Measurements from ENCODE around the gene SIRT5.

Gene SIRT5

GRCh38 chr6:13629459-13630116 is 55.2 kb downstream of the SIRT5 start:
- no peak for DNase-seq

- DNase-seq = no peak
These were observed 56.1 kb downstream of the SIRT5 start for GRCh38 chr6:13630499-13630898.

DNA sequence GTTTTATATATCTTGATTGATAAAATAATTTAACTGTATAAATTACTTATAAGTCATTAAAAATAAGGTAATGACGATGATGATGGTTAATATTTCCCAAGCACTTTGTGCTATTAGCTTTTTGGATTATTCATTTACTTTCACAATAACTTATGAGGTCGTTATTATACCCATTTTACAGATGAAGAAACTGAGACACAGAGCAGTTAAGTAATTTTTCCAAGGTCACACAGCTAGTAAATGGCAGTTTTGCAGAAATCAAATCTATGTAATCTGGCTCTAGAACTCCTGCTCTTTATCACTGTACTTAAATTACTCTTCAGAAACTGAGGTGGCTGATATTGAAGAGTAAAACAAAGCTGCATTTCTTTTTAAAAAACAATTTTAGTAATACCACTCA is 58.9 kb downstream of the SIRT5 start:
- DNase-seq = no peak

- no peak for DNase-seq
These were observed 61.7 kb downstream of the SIRT5 start for GRCh38 chr6:13635948-13636658.

GRCh38 chr6:13638014-13638413 is 63.6 kb downstream of the SIRT5 start:
- DNase-seq = no peak

GRCh38 chr6:13638626-13639025 is 64.2 kb downstream of the SIRT5 start:
- DNase-seq = no peak

GRCh38 chr6:13641315-13641714 is 66.9 kb downstream of the SIRT5 start:
- DNase-seq = no peak

DNA sequence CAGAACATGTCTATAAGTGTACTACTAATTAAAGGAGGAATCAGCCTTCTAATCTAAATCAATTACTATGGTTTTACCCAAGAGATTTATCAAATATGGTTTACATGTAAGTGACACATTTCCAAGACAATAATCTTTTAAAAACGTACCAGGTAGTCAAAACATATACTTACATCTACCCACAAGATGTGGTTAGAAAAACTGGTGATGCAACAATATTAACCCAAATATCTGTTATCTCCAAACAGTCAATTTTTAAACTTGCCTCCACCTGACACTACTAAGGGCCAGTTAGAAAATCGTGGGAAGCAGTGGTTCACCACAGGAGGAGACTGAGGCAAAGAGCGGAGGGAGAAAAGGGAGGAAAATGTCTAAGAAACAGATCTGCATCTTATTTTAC is 68.7 kb downstream of the SIRT5 start:
- no peak for DNase-seq

DNA sequence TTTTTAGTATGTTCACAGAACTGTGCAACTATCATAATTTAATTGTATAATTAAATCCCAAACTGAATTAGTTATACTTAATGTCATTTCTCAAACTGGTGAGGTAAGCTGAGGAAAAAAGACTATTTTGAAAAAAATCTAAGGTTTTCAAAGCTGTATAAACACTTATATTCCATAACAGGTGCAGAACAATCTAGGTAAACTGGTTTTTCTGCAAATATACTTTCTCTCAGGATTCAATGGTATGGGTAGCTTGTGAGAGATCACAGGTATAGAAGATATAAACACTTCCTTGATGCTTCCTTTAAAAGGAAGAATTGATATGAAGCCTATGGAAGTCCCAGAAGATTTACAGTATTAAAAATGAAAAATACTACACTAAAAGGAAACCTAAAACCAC is 74.4 kb downstream of the SIRT5 start:
- no peak for DNase-seq

DNA sequence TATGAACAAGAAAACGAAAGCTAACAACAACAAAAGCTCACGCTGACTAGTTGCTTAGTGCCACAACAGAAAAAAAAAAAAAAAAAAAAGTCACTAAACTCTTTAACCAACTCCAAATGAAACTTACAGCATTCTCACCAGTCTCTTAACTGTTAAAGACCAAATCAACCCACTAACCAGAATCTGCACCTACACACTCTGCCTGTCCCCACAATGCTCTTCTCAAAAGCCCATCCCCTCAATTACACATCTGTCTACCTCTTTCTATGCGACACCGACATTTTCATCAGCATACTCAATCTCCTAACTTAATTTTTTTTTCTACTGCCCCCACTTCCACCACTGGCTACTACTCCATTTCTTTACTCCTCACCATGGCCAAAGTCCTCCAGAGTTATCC is 75.0 kb downstream of the SIRT5 start:
- DNase-seq = no peak

DNA sequence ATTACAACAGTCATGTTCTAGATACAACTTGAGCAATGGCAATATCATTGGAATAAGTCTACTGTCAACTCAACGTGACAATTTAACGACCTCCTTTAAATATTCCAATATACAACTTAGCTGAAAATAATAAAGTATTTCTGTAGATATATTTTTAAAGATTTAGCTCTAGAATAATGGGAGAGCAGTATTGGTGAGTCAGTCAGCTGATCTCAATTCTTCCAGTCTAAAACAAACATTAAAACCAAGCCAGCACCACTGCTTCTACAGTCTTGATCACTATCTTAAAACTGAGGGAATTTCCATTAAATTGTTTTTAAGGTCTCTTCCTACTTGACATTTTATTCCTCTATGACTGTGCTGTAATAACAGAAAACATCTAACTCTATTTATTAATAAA is 78.9 kb downstream of the SIRT5 start:
- no peak for DNase-seq

GRCh38 chr6:13654496-13654895 is 80.1 kb downstream of the SIRT5 start:
- DNase-seq = no peak

GRCh38 chr6:13655700-13656099 is 81.3 kb downstream of the SIRT5 start:
- no peak for DNase-seq

DNA sequence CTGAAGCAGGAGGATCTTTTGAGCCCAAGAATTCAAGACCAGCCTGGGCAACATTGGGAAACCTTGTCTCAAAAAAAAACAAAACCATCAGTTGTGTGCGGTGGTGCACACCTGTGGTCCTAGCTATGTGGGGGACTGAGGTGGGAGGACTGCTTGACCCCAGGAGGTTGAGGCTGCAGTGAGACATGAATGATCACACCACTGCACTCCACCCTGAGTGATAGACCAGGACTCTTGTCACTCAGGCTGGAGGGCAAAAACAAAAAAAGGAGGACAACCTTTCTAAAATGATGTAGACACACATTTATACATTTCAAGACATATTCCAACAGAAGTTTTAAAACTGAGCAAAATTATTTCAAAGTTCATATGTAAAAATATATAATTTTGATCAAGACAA is 85.9 kb downstream of the SIRT5 start:
- no peak for DNase-seq

DNA sequence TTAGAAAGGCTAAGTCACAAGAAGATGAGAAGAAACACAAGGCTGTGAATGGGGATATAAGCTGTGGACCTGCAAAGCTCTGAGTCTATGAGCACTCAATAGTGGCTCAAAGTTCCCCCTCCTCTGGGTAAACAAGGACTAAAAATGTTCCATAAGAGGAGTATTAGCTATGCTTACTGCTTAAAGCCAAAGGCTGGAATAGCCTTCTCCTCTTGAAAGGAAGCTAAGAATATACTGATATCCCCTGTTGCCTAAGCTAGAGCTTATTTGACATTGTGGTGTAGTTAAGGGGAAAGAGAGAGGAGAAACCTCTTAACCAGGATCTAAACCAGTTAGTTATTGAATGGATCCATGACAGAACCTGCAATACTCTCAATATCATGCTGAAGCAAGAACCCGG is 86.5 kb downstream of the SIRT5 start:
- no peak for DNase-seq

DNA sequence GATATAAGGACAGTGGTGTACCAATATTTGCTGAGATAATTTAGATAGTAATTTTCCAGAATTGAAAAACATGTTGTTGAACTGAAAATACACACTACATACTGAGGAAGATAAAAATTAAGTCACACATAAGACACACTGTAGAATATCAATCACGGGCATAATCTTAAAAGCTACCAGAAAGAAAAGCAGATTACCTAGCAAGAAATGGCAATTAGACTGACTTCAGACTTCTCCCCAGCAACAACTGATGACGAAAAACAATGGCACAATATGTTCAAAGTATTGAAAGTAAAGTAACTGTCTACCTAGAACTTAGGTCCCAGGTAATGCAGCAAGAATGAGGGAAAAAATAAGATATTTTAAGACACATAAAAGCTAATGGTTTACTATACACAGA is 87.2 kb downstream of the SIRT5 start:
- no peak for DNase-seq

DNA sequence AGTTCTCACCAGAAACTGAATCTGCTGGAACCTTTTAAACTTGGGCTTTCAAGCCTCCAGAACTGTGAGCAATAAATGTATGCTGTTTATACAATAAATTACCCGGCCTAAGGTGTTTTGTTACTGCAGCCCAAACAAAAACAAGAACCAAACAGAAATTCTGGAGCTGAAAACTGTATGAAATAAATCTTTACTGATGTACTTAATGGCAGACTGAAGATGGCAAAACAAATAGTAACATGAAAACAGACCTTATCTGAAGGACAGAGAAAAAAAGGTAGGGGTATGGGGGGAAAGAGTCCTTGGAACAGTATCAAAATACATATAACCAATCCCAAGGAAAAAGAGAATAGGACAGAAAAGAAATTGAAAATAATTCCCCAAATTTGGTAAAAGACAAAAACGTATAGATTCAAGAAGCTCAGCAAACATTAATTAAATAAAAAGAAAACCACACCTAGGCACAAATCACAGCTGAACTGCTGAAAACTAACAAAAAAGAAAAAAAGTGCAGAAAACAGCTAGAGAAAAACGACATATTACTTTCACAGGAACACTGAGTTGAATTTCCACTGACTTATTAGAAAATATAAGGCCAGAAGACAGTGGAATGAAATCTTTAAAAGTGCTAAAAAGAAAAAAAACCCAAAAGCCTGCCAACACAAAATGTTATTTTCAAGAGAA is 88.4 kb downstream of the SIRT5 start:
- DNase-seq = no peak

DNA sequence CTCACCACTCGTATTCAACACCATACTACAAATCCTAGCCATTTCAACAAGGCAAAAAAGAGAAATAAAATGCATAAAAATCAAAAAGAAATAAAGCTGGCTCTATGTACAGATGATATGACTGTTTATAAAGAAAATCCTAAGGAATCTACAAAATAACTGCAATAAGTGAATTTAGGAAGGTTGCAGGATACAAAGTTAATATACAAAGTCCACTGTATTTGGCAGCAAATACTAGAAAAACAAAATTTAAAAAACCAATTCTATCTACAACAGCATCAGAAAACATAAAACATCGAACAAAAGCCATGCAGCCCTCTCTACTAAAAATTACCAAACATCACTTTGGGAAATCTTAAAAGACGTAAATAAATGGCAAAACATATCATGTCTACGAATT is 89.6 kb downstream of the SIRT5 start:
- no peak for DNase-seq
